ENCODE measurements around the gene ZNF366. TPM values are rescaled to one million over a fixed set of nuclear protein-coding genes. Genes with fewer than 3 reads are reported as not detected.

The ZNF366 gene
- total RNA-seq, 1 donor from 2014 or later = not detected

DNA sequence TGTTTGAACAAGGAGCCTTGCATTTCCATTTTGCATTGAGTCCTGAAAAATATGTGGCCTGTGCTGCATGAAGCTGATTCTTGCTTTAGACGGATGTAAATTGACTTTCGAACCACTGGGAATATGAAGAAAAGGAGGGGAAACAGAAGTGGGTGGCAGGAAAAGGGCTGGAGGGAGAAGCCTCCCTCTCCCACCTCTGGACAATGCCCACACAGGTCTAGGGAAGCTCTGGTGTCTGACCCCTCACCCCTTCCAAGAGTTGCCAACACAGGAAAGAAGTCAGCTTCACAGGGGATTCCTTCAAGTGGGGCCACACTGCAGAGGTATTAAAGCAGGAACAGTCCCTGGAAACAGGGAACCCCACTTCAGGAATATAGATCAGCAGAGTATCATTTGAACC lies 52.2 kb downstream of the ZNF366 start:
- no peaks in the 10 kb centered on the region for H3K9me3 Mint-ChIP-seq (ENCODE audit: low read depth)
- TF ChIP-seq, protein P1, sequence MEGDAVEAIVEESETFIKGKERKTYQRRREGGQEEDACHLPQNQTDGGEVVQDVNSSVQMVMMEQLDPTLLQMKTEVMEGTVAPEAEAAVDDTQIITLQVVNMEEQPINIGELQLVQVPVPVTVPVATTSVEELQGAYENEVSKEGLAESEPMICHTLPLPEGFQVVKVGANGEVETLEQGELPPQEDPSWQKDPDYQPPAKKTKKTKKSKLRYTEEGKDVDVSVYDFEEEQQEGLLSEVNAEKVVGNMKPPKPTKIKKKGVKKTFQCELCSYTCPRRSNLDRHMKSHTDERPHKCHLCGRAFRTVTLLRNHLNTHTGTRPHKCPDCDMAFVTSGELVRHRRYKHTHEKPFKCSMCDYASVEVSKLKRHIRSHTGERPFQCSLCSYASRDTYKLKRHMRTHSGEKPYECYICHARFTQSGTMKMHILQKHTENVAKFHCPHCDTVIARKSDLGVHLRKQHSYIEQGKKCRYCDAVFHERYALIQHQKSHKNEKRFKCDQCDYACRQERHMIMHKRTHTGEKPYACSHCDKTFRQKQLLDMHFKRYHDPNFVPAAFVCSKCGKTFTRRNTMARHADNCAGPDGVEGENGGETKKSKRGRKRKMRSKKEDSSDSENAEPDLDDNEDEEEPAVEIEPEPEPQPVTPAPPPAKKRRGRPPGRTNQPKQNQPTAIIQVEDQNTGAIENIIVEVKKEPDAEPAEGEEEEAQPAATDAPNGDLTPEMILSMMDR (IDR thresholded peaks at IDR 0.05) = no peak
- H3K36me3 Mint-ChIP-seq (ENCODE audit: low read depth) = no peaks in the 10 kb centered on the region

DNA sequence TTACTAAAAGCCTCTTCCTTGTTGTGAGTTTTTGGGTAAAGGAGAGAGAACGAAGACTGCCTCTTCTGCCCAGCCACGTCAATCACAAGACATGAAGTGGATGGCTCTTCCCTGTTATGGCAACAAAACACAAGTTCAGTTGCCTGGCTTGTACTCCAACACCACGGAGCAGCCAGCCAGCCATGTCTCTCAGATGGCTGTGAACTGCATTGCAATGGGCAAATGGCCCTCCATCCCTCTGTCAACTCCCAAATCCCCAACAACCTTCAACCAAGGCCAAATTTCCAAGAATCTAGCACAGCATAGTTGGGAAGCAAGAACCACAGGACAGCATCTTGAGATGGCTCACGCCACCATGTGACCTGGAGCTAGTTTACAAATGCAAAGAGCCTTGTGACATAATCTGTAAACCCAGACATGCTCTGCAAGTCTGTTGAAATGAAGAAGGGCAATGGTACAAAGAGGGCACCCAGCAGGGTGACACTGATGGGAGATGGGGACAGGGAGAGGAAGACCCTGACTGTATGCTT lies 53.9 kb downstream of the ZNF366 start:
- TF ChIP-seq, protein P1 (IDR thresholded peaks at IDR 0.05) = no peak

More for the DNA sequence above, 52.2 kb downstream of the ZNF366 start:
- no peak for DNase-seq (ENCODE audit: low spot score)
- Mint-ChIP-seq H3K4me3 (ENCODE audit: unreplicated experiment) (no peak overlapping the region), H3K4me1 (ENCODE audit: low read depth) (peaks cover 48% of the 10 kb centered on the region), H3K27me3 (ENCODE audit: low read depth) (no peaks in the 10 kb centered on the region), H3K27ac (ENCODE audit: unreplicated experiment) (no peak overlapping the region)

DNA sequence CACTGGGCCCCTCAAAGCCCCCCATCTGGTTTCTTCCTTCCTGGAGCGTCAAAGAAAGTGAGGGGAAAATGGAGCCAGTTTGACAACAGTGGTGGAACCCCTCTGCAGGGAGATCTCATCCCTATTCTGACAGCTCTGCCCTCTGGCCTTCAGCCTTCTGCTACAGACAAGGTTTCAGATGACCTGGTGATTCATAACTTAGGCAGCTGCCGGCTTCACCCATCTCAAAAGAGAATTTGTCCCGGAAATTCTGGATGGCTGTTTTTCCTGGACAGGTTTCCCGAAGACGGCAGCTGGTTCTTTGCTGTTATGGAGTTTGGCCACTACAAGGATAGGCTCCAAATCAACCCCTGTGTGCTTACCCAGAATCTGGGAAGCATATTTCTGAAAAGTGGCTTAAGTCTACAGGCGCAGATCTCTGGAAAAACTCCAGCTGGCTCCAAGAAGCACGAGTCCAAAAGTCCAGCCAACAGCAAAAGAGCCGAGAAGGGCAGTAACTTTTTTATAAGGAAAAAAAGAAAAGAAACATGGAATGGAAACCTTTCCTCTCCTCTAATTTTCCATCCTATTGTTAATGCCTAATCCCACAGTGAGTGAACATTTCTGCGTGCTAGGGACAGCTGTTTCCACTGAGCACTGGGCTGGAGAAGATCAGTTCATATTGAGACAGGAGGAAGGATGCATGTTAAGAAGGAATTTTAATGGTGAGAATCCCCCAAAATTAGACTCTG lies 54.5 kb downstream of the ZNF366 start:
- TF ChIP-seq, protein P1 (IDR thresholded peaks at IDR 0.05) = no peak
- no peak for DNase-seq (ENCODE audit: low spot score)
- Mint-ChIP-seq H3K27me3 (ENCODE audit: low read depth) (no peaks in the 10 kb centered on the region), H3K9me3 (ENCODE audit: low read depth) (no peaks in the 10 kb centered on the region), H3K4me3 (ENCODE audit: unreplicated experiment) (peak overlapping the region; percentile 26), H3K27ac (ENCODE audit: unreplicated experiment) (peak overlapping the region; percentile 99), H3K36me3 (ENCODE audit: low read depth) (no peaks in the 10 kb centered on the region), H3K4me1 (ENCODE audit: low read depth) (peaks cover 47% of the 10 kb centered on the region)

More for the DNA sequence above, 53.9 kb downstream of the ZNF366 start:
- Mint-ChIP-seq H3K27me3 (ENCODE audit: low read depth) (no peaks in the 10 kb centered on the region), H3K27ac (ENCODE audit: unreplicated experiment) (peak overlapping the region; percentile 99), H3K36me3 (ENCODE audit: low read depth) (no peaks in the 10 kb centered on the region), H3K4me3 (ENCODE audit: unreplicated experiment) (no peak overlapping the region), H3K4me1 (ENCODE audit: low read depth) (peaks cover 45% of the 10 kb centered on the region), H3K9me3 (ENCODE audit: low read depth) (no peaks in the 10 kb centered on the region)
- DNase-seq (ENCODE audit: low spot score) = no peak

DNA sequence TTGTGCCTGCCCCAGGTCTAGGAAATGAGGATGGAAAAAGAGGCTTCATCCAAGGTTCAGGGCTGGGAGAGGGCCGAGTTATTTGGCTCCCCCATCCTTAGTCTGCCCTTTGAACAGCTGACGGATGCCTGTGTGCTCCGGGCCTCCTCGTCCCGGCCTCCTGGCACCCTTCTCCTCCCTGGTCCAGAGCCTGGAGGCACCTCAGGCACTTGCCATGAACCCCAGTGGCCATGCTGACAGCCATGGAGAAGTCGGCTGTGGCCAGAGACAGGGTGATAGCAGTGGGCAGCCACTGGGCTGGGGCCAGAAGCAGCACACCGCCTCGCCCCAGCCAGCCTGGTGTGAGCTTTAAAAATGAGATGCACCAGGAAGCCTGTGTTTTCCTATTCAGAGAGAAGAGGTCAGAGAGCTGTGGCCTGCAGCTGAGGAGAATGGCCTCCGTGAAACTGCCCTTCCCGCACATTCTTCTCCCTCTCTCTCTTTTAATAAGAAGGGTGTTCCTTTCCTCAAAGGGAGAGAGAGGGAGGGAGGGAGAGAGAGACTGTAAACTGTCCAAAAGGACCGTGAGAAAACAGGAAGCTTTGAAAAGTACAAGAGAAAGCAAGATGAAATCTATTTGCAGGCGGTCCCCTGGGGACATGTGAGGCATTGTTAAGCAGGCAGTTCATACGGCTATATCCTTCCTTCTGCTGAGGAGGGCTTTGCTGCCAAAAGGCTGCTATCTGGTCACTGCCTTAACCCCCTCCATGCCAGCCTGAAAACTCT lies 55.3 kb downstream of the ZNF366 start:
- H3K27me3 Mint-ChIP-seq (ENCODE audit: low read depth) = no peaks in the 10 kb centered on the region
- no peaks in the 10 kb centered on the region for H3K9me3 Mint-ChIP-seq (ENCODE audit: low read depth)
- peak overlapping the region; percentile 99 for H3K27ac Mint-ChIP-seq (ENCODE audit: unreplicated experiment)
- H3K4me1 Mint-ChIP-seq (ENCODE audit: low read depth) = peaks cover 47% of the 10 kb centered on the region
- DNase-seq (ENCODE audit: low spot score) = no peak
- H3K36me3 Mint-ChIP-seq (ENCODE audit: low read depth) = no peaks in the 10 kb centered on the region
- peak overlapping the region; percentile 29 for H3K4me3 Mint-ChIP-seq (ENCODE audit: unreplicated experiment)
- TF ChIP-seq, protein P1 (IDR thresholded peaks at IDR 0.05) = no peak

DNA sequence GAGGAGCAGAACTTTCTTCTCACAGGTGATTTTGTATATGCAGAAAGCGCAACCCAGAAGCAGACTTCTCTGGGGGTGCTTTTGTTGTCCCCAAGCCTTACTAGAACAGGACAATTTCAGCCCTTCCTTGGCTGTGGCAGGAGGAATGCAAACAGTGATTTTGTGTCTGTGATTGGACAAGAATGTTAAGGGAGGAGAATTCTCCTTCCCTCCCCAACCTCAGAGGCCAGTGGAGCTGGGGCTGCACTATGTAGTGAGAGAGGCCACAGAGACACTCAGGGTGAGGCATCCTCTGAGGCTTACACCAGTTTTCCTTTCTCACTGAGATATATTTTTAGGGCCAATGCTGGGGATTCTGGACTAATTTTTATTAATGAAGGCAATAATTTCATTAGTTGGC lies 58.8 kb downstream of the ZNF366 start:
- H3K27me3 Mint-ChIP-seq (ENCODE audit: low read depth) = no peaks in the 10 kb centered on the region
- no peak for DNase-seq (ENCODE audit: low spot score)
- H3K4me3 Mint-ChIP-seq (ENCODE audit: unreplicated experiment) = no peak overlapping the region
- H3K36me3 Mint-ChIP-seq (ENCODE audit: low read depth) = no peaks in the 10 kb centered on the region
- no peak overlapping the region for H3K27ac Mint-ChIP-seq (ENCODE audit: unreplicated experiment)
- H3K4me1 Mint-ChIP-seq (ENCODE audit: low read depth) = peaks cover 47% of the 10 kb centered on the region
- H3K9me3 Mint-ChIP-seq (ENCODE audit: low read depth) = no peaks in the 10 kb centered on the region
- TF ChIP-seq, protein P1 (IDR thresholded peaks at IDR 0.05) = no peak
